GM21619 (cell line): ENCODE data around the gene OPN4.

Source experiments
- ATAC-seq: cut with Tn5 transposase; IDR thresholded peaks from one replicate; pipeline ENCODE4 v1.9.1; 2021; ENCODE audit not compliant: unreplicated experiment

OPN4 gene

DNA sequence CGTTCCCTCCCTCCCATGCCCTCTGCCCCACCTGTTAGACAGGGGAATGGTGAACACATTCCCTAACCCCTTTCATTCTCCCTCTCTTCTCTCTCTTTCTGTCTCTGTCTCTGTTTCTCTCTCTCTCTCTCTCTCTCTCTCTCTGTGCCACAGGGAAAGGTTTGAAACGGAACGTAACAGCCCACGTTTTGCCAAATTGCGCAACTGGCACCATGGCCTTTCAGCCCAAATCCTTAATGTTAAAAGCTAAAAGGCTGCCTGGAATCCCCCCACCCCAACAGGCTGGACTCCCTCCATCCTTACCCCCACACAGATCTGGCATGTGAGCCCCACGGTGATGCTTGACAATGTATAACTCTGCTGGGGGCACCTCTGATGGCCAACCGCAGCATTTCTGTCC, 44.8 kb downstream of the OPN4 start:
- no peak for ATAC-seq

DNA sequence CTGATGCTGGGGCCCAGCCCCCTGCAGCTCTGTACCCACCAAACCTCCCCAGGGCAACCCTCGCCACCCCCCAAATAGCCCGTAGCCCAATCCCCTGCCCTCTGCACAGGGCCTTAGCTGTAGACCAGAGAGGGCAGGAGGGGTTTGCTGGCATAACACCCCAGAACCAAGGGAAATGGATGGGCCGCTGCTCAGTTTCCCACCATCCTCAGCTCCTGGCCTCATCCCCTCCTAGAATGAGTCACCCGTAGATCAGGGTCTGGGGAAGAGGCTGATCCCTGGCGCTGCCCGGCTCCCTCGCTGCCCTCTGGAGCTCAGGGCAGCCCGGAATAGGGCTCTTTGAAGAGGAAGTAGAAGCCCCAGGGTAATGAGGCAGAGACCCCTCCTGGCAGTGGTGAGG, 45.2 kb downstream of the OPN4 start:
- no peak for ATAC-seq

- ATAC-seq = no peak
These were observed 45.9 kb downstream of the OPN4 start for GRCh38 chr10:86699991-86700840.

GRCh38 chr10:86700851-86701617, 46.7 kb downstream of the OPN4 start:
- no peak for ATAC-seq

DNA sequence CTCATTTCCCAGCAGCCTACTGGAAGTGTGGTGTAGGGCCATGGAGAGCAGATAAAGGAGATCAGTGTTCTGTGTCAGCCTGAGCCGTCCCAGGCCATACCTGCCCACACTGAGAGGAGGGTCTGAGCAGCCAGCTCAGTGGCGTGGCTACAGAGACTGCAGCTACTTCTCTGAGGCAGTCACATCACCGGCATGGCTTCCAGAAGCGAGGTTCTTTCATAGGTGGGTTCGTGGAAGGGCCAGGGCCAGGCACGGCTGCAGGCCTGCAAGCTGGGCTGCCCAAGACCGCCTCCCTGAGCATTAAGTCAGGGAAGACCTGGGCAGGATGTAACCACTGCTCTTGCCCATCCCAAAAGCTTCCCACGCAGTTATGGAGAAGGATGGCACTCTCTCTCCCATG, 48.8 kb downstream of the OPN4 start:
- no peak for ATAC-seq

DNA sequence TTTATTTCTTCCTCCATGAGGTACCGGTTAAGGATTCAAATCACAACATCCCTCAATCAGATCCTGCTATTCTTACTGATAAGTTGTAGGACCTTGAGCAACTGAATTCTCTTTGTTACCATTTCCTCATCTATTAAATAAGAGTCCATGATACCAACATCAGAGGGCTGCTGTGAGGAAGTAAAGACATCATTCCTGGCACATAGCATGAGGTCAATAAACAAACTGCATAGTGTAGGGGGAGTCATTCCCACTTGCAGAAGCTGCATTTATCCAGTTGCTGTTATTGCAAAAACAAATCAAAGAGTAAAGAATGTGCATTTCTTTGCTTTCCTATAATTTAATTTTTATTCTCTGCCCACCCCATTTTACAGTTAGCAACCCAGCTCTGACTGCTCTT, 50.8 kb downstream of the OPN4 start:
- ATAC-seq = no peak

GRCh38 chr10:86705905-86706304, 51.6 kb downstream of the OPN4 start:
- ATAC-seq = no peak

- no peak for ATAC-seq
These were observed 52.1 kb downstream of the OPN4 start for GRCh38 chr10:86706401-86706841.

GRCh38 chr10:86706977-86707376, 52.6 kb downstream of the OPN4 start:
- no peak for ATAC-seq

DNA sequence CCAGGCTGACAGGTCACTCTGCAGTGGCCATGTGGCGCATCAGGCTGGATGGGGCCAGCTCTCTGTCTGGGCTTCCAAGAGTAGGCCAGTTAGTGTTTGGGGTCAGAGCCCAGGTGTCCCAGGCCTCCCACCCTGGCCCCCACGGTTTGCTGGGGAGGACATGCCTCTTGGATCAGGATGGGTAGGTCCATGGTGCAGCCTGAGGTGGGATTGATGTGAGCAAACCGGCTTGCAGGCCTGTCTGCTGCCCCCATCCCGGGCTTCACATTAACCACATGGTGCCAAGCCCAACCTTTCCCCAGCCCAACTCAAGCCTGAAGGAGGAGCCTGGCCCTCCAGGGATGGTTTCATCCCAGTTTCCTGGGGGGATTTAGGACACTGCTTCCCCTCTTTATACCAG, 53.2 kb downstream of the OPN4 start:
- ATAC-seq = no peak

DNA sequence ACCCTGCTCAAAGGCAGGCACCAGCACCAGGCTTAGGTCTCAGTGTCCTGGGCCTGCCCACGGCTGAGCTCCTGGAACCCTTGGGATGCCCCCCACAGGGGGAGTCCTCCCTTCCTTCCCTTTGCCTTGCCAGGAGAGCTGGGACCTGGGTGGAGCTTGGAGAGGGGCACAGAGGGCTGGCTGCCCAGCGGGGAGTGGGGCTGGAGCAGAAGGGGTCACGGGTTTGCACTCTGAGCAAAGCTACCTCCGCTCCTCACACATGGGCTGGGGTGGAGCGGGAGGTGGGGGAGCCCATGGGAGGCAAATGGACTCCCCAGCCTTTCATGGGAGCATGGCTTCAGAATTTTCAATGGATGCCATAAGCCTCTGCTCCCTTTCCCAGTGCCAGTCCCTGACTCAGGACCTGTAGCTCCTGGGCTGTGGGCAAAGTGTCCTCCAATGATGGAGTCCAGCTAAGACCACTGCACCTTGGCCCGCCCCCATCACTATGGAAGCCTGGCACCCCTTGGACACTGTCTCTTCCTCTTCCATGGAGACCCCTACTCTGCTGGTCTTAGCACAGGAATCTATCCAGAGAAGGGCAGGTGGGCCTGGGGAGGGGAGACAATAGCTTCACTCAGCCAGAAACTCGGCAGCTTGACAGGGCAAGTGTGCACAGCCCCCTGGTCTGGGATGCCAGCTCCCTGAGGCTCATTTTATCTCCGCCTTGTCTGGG, 53.9 kb downstream of the OPN4 start:
- ATAC-seq = no peak

GRCh38 chr10:86708783-86709380, 54.5 kb downstream of the OPN4 start:
- no peak for ATAC-seq

DNA sequence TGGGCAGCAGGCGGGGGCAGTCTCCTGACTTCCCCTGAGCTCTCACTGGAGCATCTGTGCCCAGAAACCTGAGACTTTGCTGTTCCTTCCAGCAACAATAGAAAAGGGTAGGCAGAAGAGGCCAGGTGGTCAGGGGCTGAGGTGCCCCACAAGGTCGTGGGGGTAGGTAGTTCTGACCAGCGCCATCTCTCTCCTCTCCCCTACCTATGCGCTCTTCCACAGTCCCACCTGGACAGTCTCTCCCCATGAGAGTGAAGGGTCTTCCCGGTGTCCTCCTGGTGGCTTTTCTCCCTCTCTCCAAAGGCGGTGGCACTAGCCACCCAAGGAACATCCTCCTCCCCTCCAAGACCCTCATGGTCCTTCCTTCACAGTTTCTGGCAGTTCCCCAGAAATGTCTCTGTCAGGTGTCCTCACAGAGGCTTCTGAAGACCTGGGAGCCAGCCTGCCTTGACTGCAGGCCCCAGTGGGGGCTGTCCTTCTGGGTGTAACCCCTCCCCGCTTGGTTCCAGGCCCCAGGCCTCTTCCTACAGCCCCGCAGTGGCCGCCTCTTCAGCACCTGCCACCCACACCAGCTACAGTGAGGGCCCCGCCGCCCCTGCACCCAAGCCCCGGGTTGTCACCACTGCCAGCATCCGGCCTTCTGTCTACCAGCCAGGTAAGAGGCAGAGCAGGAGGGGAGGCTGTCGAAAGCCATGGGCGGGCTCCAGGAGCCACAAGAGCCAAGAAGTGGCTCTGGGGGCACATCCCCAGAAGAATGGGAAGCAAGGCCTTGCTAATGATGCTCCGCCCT, 55.2 kb downstream of the OPN4 start:
- ATAC-seq = no peak

DNA sequence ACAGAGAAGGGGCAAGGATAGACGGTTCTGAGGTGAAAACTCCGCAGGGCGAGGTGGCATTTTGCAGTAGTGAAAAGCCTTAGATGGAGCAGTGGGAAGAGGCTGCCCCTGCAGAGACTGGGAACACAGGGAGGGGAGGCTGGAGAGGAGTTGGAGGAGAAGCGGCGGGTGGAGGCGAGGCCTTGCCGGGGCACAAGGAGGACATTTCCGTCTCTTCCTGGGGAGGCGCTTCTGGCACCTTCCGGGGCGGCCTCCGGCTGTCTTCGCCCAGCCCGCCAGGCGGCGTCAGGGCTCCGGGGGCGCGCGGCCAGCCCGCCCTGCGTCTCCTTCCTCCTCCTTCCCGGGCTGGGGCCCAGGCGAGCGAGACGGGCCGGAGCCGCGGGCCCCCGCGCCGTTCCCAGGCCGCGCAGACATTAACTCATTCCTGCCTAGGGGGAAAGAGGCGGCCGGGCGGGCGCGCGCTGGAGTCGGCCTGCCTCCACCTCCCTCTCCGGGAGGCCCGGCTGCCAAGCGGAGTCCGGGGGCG, 56.7 kb downstream of the OPN4 start:
- peak; percentile 87 for ATAC-seq

DNA sequence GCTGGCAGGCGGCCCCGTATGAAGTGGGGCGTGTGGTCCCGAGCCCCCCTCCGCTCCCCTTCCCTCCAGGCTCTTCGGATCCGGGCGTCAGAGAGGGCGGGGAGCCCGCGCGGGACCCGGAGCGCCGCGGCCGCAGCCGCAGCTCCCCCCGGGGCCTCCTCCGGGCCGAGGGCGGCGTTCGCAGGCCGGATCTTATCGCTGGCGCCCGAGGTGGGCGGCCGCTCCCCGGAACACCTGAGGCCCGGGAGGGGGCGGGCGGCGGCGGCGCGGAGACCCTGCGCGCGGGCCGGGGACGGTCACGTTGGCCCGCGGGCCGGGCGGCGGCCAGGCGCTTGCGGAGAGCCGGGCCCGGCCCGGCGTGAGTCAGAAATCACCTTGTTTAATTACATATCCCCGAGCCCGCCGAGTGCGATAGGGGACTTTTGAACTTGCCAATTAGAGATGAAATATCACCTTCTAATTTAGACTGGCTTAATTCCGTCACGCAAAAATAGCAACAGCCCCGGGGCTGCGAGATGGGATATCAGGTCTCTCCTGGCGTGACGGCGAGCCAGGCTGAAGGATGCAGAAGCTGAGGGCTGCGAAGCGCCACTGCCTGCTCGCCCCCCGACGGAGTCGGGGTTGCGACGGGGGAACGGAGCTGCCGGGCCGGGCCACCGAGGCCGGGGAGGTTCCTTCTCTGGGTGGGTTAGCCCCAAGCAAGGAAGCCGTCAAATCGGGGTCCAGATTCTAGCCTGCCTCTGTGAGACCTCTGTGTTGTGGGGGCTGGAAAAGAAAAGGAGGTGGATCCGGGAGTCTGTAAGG, 57.4 kb downstream of the OPN4 start:
- peak; percentile 39 for ATAC-seq

- ATAC-seq = peak; percentile 11
These were observed 58.0 kb downstream of the OPN4 start for GRCh38 chr10:86712317-86712707.

DNA sequence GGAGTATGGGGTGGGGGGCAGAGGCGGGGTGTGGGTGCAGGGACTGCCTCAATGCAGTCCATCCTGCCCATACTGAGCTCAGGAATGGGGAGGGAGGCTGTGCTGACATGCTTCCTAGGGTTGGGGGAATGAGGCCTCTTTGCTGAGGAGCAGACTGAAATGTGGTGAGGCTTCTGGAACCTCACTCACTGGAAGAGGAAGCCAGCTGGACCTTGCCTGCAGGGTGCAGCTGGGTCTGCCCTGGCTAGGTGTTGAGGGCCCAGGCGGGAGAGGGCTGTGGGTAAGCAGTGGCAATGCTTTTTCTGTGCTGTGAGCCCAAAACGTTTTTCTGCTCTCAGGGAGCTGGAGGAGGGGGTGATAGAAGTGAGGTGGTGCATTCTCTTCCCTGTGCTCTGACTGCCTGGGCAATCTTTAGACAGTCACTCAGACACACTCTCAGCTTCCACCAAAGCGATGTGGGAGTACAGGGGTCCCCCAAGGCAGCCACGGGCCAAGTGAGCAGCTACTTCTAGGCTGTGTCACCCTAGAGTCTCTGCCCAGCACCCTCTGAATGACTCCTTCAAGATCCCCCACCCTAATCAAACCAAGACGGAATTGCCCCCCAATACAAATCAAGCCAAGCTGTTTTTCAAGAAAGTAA, 60.9 kb downstream of the OPN4 start:
- no peak for ATAC-seq

DNA sequence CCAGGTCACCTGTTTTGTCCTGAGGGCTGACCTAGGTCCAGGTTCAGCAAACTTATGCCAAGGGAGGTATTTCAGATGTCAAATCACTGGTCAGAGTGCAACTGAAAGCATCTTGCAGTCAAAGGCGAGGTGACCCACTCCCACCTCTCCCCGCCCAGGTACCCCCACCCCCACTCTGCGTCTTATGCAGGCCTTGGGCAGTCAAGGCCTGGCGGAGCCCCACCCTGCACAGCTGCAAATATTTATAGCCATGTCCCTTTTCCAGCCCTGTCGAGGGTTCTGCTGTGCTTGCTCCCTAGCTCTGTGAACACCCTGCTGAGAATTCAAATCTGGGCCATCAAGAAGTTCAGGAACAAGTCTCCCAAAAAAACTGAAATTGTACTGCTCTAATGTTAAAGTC, 61.5 kb downstream of the OPN4 start:
- ATAC-seq = no peak
